DOHH2 (cell line): ENCODE data around the gene SMG5.

Source experiments
- H3F3A ChIP-seq: fragments of 200-600 bp; sonication (generic), shearing (Covaris generic); 2 replicates; pipeline ENCODE4 v1.6.0; 2016; ENCODE audit warnings: antibody characterized with exemption, mild to moderate bottlenecking; ENCODE audit not compliant: control insufficient read depth, insufficient read depth
- H3K27ac ChIP-seq: fragments of 200-600 bp; sonication (generic); 2 replicates; pipeline ENCODE4 v1.5.1; 2014; ENCODE audit warnings: low read depth, mild to moderate bottlenecking, low read length, moderate library complexity
- H3K27me3 ChIP-seq: fragments of 200-600 bp; sonication (generic); 2 replicates; pipeline ENCODE4 v1.6.1; 2014; ENCODE audit warnings: mild to moderate bottlenecking, low read length, mixed read lengths; ENCODE audit not compliant: control insufficient read depth
- H3K36me3 ChIP-seq: fragments of 200-600 bp; sonication (generic); 2 replicates; pipeline ENCODE4 v1.6.1; 2014; ENCODE audit warnings: mild to moderate bottlenecking, low read length, moderate library complexity, mixed read lengths; ENCODE audit not compliant: control insufficient read depth
- H3K4me1 ChIP-seq: fragments of 200-600 bp; sonication (generic); 2 replicates; pipeline ENCODE4 v1.6.1; 2014; ENCODE audit warnings: mild to moderate bottlenecking, low read length, mixed read lengths; ENCODE audit not compliant: control insufficient read depth
- H3K4me2 ChIP-seq: fragments of 200-600 bp; sonication (generic); 2 replicates; pipeline ENCODE4 v1.6.0; 2014; ENCODE audit warnings: mild to moderate bottlenecking, low read length, moderate library complexity
- H3K4me3 ChIP-seq: fragments of 200-600 bp; sonication (generic); 2 replicates; pipeline ENCODE4 v1.5.1; 2014; ENCODE audit warnings: mild to moderate bottlenecking, low read length, mixed read lengths
- H3K79me2 ChIP-seq: fragments of 200-600 bp; sonication (generic); 2 replicates; pipeline ENCODE4 v1.6.1; 2014; ENCODE audit warnings: mild to moderate bottlenecking, low read length, mixed read lengths; ENCODE audit not compliant: control insufficient read depth
- H3K9me2 ChIP-seq: fragments of 200-600 bp; sonication (generic); replicated peaks from 2 replicates; pipeline ENCODE4 v1.6.1; 2014; ENCODE audit warnings: mild to moderate bottlenecking, low read length, mixed read lengths; ENCODE audit not compliant: control insufficient read depth
- H3K9me3 ChIP-seq: fragments of 200-600 bp; sonication (generic); 2 replicates; pipeline ENCODE4 v1.6.1; 2014; ENCODE audit warnings: antibody characterized with exemption, low read length, mixed read lengths; ENCODE audit not compliant: control insufficient read depth, insufficient read depth
- H4K20me1 ChIP-seq: fragments of 200-600 bp; sonication (generic); 2 replicates; pipeline ENCODE4 v1.6.0; 2014; ENCODE audit warnings: low read depth, mild to moderate bottlenecking, antibody characterized with exemption, low read length, moderate library complexity; ENCODE audit not compliant: control insufficient read depth, insufficient read depth
- CTCF ChIP-seq: fragments of 200-600 bp; sonication (generic); IDR thresholded peaks from one replicate; pipeline ENCODE4 v1.5.1; 2014; ENCODE audit warnings: antibody characterized with exemption, mild to moderate bottlenecking, low read depth, low read length; ENCODE audit not compliant: poor library complexity, severe bottlenecking
- EZH2phosphoT487 ChIP-seq: fragments of 200-600 bp; sonication (generic); IDR thresholded peaks from 2 replicates; pipeline ENCODE4 v1.6.1; 2017; ENCODE audit warnings: borderline replicate concordance, mild to moderate bottlenecking, antibody characterized with exemption, low read length, moderate library complexity, mixed read lengths

Gene SMG5

GRCh38 chr1:156319664-156320063, 37.0 kb upstream of the SMG5 start:
- H3K27me3 ChIP-seq = no peaks in the 10 kb centered on the region
- H3K4me3 ChIP-seq = no peak overlapping the region
- H3K79me2 ChIP-seq = peaks cover 7% of the 10 kb centered on the region
- peaks cover 22% of the 10 kb centered on the region for H3F3A ChIP-seq
- TF ChIP-seq CTCF (peak; percentile 62), EZH2phosphoT487 (no peak)
- H3K4me2 ChIP-seq = no peak overlapping the region
- no peaks in the 10 kb centered on the region for H3K9me2 ChIP-seq
- H3K9me3 ChIP-seq = no peaks in the 10 kb centered on the region
- no peak overlapping the region for H3K27ac ChIP-seq
- H3K4me1 ChIP-seq = no peaks in the 10 kb centered on the region
- peaks cover 11% of the 10 kb centered on the region for H4K20me1 ChIP-seq
- peaks cover 91% of the 10 kb centered on the region for H3K36me3 ChIP-seq

GRCh38 chr1:156316909-156317308, 34.3 kb upstream of the SMG5 start:
- TF ChIP-seq EZH2phosphoT487 = no peak
- no peak for TF ChIP-seq CTCF
- Histone ChIP-seq H3K9me3 (no peaks in the 10 kb centered on the region), H3K4me3 (no peak overlapping the region), H3K79me2 (peaks cover 3% of the 10 kb centered on the region), H3K27me3 (no peaks in the 10 kb centered on the region), H3K9me2 (no peaks in the 10 kb centered on the region), H4K20me1 (peaks cover 11% of the 10 kb centered on the region), H3K27ac (no peak overlapping the region), H3F3A (peaks cover 22% of the 10 kb centered on the region), H3K4me2 (no peak overlapping the region), H3K36me3 (peaks cover 98% of the 10 kb centered on the region), H3K4me1 (no peaks in the 10 kb centered on the region)

- H3K9me2 ChIP-seq = no peaks in the 10 kb centered on the region
- no peak for TF ChIP-seq CTCF
- no peak for TF ChIP-seq EZH2phosphoT487
- H3K79me2 ChIP-seq = no peaks in the 10 kb centered on the region
- H4K20me1 ChIP-seq = no peaks in the 10 kb centered on the region
- no peak overlapping the region for H3K4me3 ChIP-seq
- no peak overlapping the region for H3K27ac ChIP-seq
- no peaks in the 10 kb centered on the region for H3K4me1 ChIP-seq
- no peaks in the 10 kb centered on the region for H3K27me3 ChIP-seq
- peaks cover 18% of the 10 kb centered on the region for H3F3A ChIP-seq
- no peaks in the 10 kb centered on the region for H3K9me3 ChIP-seq
- H3K4me2 ChIP-seq = no peak overlapping the region
- H3K36me3 ChIP-seq = peaks cover 87% of the 10 kb centered on the region
These were observed 28.3 kb upstream of the SMG5 start for GRCh38 chr1:156310962-156311361.

- H3F3A ChIP-seq = peaks cover 32% of the 10 kb centered on the region
- peaks cover 65% of the 10 kb centered on the region for H3K36me3 ChIP-seq
- no peaks in the 10 kb centered on the region for H3K9me3 ChIP-seq
- no peak overlapping the region for H3K4me3 ChIP-seq
- no peak overlapping the region for H3K27ac ChIP-seq
- H3K9me2 ChIP-seq = no peaks in the 10 kb centered on the region
- H3K4me2 ChIP-seq = no peak overlapping the region
- H3K79me2 ChIP-seq = no peaks in the 10 kb centered on the region
- no peaks in the 10 kb centered on the region for H4K20me1 ChIP-seq
- no peaks in the 10 kb centered on the region for H3K4me1 ChIP-seq
- no peaks in the 10 kb centered on the region for H3K27me3 ChIP-seq
- TF ChIP-seq CTCF (no peak), EZH2phosphoT487 (no peak)
These were observed 25.5 kb upstream of the SMG5 start for GRCh38 chr1:156308078-156308477.
